Astrocyte of the spinal cord (primary cell): Measurements from ENCODE around the gene ANKRD60.
A peak's percentile ranks its signal among the peaks of the same experiment; 100 is the strongest.

Experiments used
- DNase-seq: peaks from one replicate; pipeline ENCODE4 v3.0.0; 2011; ENCODE audit warnings: low read depth, low spot score
- H3K4me3 ChIP-seq: 2 replicates; pipeline ENCODE4 v1.5.1; 2011; ENCODE audit warnings: low read depth, mild to moderate bottlenecking, low read length, moderate library complexity
- in situ Hi-C: cut with HindIII; loops from 2 replicates; pipeline ENCODE4 v1.10.0; 2017; ENCODE audit warnings: low sequenced_read_pairs
- TF ChIP-seq, protein P1 (sequence below): IDR thresholded peaks from 2 replicates; pipeline ENCODE4 v1.5.1; 2012; ENCODE audit warnings: low read depth, mild to moderate bottlenecking, low read length, inconsistent platforms

ANKRD60 gene

DNA sequence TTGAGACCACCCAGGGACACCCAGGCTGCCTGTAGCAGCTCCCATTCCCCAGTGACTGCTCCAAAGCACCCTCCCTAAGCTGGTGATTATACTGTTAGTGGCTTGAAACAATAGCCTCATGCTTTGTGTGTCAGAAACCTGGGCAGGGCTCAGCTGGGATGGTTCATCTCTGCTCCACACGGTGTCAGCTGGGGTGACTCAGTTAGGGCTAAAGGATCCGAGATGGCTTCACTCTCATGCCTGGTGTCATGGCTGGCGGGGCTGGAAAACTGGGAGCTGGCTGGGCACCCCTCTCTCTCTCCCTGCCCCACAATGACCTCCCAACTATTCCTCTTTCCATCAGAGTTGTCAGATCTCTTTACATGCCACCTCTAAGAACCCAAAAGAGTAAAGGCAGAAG, 44.4 kb downstream of the ANKRD60 start:
- TF ChIP-seq, protein P1, sequence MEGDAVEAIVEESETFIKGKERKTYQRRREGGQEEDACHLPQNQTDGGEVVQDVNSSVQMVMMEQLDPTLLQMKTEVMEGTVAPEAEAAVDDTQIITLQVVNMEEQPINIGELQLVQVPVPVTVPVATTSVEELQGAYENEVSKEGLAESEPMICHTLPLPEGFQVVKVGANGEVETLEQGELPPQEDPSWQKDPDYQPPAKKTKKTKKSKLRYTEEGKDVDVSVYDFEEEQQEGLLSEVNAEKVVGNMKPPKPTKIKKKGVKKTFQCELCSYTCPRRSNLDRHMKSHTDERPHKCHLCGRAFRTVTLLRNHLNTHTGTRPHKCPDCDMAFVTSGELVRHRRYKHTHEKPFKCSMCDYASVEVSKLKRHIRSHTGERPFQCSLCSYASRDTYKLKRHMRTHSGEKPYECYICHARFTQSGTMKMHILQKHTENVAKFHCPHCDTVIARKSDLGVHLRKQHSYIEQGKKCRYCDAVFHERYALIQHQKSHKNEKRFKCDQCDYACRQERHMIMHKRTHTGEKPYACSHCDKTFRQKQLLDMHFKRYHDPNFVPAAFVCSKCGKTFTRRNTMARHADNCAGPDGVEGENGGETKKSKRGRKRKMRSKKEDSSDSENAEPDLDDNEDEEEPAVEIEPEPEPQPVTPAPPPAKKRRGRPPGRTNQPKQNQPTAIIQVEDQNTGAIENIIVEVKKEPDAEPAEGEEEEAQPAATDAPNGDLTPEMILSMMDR: no peak
- H3K4me3 ChIP-seq: no peak overlapping the region
- DNase-seq: no peak
- in situ Hi-C loops: no loop called here

DNA sequence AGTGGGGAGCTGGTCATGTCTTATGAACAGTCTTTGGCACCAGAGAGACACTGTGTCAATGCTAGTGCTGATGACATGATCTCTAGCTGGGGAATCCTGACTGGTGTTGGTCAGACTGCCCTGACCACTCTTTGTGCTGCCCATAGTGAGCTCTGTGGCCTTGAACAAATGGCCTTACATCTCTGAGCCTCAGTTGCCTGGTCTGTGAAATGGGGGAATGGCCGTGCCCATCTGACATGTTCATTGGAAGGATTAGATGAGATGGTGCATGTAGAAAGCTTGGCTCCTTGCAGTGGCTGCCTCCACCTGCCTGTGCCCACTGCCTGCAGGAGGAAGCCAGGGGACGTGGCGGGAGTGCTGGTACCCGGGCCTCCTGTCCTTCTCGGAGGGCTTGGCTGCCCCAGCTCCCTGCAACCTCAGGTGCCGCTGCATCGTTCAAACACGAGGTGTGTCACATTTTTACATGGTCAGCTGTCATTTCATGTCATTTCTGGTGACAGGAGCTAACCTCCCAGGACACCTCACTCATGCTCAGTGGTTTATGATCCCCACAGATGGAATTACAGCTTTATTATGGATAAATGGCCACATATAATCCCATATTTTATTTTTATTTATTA, 45.8 kb downstream of the ANKRD60 start:
- in situ Hi-C loops: no loop called here
- TF ChIP-seq, protein P1: no peak
- no peak overlapping the region for H3K4me3 ChIP-seq
- no peak for DNase-seq

DNA sequence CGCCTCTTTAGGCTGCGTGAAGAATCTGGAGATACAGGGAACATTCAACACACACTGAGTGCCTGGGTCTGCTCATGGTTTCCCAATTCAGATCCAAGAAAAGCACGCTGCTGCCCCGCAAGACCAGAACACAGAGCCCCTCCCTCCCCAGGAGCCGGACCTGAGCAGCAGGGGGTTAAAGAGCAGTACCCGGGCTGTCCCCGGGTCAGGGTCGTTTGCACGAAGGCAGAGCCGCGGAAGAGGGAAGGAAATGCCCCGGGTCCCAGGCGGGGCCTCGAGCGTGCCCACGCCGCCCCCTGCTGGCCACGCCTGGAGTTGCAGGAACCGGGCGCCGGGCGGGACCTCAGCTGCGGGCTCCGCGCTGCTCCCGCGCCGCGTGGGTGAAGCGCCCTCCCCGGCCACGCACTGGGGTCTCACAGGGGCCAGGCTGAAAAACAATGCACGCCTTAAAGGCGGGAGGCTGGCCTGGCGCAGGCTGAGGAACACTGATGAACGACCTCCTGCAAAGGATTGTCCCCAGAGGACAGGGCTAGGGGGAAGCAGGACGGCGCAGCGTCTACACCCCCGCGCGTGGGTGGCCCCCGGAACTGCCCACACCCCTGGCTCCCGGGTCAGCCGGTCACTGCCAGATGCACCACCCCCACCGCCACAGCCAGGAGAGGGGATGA, 48.9 kb downstream of the ANKRD60 start:
- DNase-seq: peak; percentile 57
- peak overlapping the region; percentile 22 for H3K4me3 ChIP-seq
- in situ Hi-C loops: no loop called here
- TF ChIP-seq, protein P1: peak; percentile 83

DNA sequence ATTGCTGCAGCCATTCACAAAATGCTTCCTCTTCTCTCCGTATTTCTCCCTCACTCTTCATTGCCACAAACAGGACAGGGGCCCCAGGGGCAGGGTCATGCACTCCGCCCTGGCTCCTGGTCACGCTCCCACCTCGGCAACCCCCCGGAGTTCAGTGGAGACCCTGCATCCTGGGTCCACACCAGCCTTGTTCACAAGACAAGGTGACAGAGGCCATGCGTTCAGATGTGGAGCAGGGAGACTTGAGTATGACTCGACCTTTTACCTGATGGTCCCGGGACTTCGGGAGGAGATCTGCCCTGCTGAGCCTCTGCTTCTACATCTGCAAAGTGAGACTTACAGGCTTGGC, 49.4 kb downstream of the ANKRD60 start:
- no peak overlapping the region for H3K4me3 ChIP-seq
- TF ChIP-seq, protein P1: no peak
- in situ Hi-C loops: no loop called here
- no peak for DNase-seq

DNA sequence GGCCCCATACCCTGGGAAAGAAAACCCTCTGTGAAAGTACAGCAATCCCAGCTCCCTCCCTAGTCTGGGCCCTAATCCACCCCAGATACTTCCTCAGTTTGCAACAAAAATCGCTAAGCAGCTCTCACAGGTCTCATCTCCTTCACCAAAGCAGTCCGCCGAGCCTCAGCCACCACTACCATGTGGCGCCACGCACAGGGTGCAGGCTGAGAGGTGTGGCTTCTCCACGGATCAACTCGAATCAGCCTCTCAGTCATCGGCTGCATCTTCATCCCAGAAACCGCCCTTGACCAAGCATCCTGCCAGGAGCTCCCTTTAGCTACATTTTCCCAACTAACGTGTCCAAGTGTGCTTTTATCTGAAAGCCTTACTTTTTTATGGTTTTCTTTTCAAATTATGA, 50.7 kb downstream of the ANKRD60 start:
- DNase-seq: no peak
- no peak overlapping the region for H3K4me3 ChIP-seq
- in situ Hi-C loops: no loop called here
- TF ChIP-seq, protein P1: no peak

DNA sequence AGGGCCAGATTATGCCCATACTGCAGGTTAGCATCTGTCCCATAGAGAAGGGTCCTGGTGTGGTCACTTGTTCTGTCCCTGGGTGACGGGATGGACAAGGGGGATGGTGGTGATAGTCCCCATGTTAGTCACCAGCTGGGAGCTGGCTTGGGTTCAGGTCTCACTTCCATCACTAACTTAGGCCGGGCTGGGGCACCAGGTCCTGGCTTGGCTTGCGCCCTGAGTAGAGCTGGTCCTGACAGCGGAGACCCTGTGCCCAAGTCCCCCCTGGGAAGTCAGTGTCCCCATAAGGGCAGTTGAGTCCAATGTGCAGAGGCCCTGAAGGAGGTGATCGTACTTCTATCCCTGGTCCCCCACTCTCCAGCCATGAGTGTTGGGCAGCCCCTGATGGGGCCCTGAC, 52.6 kb downstream of the ANKRD60 start:
- TF ChIP-seq, protein P1: no peak
- in situ Hi-C loops: no loop called here
- H3K4me3 ChIP-seq: no peak overlapping the region
- DNase-seq: no peak

DNA sequence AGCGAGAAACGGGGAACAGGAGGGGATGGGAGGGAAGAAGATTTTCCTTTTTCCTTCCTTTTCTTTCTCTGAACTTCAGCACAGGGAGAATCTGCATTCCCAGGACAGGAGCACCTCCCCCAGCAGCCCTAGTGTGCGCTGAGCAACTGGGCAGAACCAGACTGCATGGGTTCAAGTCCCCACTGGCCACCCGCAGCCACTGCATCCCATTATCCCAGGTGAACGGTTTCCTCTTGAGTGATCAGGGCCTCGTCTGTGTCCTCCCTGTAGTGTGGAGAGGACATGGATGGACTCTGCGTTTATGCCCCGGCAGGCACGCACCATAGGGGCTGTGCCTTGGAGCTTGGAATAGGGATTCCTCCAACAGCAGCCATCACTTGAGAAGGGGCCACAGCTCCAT, 53.0 kb downstream of the ANKRD60 start:
- TF ChIP-seq, protein P1: no peak
- H3K4me3 ChIP-seq: no peak overlapping the region
- in situ Hi-C loops: no loop called here
- no peak for DNase-seq
